Inferior parietal cortex (tissue), 1 donor: ENCODE measurements around the gene IQCN.

ENCODE experiments used
- DNase-seq: peaks from one replicate; pipeline ENCODE4 v3.0.0-alpha.2; 2016; ENCODE audit errors: extremely low spot score

IQCN gene

DNA sequence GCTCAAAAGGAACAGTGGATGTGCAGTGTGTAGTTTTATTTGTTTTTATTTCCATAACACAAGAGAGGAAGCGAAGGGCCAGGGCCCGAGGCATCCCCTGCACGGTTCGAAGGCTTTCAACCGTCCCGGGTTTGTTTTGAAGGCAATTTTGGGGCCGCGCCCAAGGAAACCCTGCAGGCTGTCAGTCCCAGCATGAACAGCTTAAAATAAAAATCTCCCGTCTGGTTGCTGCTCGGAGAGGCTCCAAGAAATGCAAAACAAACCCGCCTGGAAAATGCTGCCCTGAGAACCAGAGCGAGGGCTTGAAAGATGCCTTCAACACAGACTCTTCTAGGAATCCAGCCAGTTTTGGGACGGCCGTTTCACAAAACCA lies 32.6 kb upstream of the IQCN start:
- DNase-seq = peak; percentile 49

DNA sequence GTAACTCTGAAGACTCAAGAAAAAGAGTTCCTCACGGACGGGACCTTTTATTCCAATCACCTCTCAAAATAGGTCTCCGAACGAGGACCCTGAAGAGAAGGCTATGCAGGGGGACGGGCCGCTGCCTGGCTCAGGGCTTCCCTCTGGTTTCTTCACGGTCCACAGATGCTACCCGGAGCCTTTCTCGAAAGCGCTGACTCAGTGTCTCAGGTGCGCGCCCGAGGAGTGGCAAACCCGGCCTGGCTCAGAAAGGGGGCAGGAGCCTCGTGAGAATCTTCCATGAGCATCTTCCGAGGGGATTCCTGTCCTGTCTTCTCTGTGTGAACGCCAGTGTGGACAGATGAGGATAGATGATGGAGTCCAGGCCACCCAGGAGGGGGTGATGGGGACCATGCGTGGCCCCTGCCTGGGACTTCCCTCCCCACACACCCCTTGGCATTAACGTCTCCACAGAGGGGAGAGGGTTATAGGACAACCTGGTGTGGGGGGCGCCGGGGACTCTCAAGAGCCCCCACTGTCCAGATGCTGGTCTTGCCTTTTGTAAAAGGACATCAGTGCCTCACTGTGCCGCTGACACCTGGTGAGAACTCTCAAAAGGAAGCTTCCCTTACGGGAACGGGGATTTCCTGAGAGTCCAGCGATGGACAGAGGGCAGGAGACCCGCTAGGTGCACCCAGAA lies 32.1 kb upstream of the IQCN start:
- DNase-seq = no peak

DNA sequence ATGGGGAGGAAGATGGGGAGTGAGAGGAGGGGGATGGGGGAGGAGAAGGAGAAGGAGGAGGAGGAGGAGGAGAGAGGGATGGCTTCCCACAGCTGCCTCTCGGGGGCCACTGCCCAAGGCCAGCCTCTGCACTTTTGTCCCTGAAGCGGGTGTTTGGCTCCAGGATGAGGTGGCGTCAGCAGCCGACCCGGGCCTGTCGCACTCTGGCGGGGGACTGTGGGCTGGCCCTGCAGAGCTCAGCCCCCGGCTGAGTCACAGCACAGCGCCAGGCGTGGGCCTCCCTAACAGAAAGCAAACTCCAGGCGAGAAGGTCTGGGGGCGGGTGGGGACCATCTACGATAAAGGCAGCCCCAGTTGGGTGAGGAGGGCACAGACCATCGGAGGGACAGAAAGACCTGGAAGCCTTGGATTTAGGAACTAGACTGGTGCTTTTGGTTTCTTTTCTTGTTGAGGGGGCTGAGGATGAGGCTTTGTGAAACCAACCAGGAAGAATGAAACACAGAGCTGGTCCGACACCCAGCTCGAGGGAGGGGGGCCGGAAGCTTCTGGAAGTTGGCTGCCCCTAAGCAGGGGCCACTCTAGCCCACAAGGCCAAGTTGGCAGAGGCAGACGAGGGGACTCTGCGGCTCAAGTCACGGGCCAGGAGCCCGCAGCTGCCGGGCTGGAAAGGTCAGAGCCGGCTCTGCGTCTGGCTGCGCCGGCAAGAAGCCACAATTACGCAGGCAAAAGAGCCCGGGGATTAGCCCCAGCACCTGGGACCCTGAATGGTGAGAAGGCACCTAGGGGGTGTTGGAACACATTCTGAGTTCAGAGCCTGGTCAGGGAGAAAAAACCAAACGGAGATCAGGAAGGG lies 30.4 kb upstream of the IQCN start:
- DNase-seq = peak; percentile 58

DNA sequence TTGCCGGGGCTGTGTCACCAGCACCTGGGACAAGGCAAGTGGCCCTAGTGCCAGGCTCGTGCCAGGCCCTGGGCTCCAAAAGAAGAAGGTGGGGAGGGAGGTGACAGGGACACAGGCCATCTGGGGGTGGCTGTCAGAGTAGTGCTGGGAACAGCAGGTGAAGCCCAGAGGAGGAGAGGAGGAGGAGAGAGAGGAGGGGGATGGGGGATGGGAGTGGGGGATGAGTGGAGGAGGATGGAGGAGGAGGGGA lies 29.9 kb upstream of the IQCN start:
- DNase-seq = no peak

DNA sequence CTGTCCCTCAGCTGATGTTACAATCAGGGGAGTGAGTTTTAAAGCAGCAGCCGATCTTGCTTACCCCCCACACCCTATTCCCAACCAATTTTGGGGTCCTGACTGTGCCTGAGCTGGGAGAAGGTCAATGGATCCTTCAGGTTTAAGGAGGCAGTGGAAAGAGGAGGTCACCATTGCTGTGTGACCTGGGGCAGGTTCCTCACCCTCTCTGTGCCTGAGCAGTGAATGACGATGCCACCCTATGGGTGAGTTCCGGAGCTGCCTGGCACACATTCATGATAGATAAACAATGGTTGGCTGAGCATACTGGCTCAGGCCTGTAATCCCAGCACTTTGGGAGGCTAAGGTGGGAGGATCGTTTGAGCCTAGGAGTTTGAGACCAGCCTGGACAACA lies 27.5 kb upstream of the IQCN start:
- DNase-seq = no peak

DNA sequence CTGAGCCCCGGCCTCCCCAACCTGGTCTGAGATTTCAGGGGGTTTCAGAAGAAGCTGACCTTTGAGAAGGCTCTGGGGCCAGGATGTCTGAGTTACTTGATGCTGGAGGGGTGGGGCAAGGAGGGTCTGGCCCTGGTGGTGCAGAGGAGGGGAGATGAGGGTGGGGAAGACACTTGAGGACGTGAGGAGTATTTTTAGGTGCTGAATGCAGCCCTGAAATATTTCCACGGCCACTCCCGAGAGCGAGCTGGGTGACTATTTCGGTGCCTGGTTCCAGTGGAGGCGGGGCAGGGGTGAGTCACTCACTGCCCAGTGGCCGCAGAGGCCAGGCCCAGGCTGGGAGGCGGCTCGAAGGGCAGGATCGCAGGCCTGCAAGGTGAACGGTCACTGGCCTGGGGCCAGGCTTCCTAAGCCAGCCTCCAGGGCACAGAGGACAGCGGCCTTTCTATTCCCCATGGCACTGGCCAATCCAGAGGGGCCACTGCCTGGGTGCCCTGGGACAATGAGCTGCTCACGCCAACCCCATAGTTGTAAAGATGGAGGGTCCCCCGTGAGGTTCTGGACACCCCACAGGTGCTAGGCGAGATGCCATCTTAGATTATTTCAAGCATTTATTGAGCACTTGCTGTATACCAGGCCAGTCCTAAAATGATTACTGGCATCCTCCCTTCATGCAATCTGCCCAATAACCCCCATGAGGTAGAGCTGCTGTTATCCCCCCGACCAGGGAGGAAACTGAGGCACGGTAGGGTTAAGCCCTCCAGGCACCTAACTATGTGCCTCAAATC lies 26.9 kb upstream of the IQCN start:
- no peak for DNase-seq

DNA sequence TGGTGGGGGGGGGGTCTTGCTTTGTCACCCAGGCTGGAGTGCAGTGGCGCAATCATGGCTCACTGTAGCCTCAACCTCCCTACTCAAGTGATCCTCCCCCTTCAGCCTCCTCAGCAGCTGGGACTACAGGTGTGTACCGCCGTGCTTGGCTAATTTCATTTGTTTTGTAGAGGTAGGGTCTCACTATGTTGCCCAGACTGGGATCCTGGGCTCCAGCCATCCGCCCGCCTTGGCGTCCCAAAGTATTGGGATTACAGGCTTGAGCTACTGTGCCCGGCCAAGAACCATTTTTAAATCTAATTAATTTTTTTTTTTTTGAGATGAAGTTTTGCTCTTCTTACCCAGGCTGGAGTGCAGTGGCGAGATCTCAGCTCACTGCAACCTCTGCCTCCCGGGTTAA lies 25.4 kb upstream of the IQCN start:
- DNase-seq = no peak

DNA sequence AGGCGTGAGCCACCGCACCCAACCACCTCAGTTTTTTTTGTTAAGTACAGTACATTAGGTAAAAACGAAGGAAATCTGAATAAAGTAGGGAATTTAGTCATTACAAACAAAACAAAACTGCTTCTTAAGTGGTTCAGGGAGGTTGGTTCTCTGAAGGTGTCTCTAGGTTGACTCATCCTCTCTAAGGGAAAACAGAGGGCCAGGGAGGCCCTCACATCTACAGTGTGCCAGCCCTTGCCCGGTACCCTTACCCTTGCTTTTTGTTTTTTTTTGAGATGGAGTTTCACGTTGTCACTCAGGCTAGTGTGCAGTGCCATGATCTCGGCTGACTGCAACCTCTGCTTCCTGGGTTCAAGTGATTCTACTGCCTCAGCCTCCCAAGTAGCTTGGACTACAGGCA lies 24.3 kb upstream of the IQCN start:
- no peak for DNase-seq

DNA sequence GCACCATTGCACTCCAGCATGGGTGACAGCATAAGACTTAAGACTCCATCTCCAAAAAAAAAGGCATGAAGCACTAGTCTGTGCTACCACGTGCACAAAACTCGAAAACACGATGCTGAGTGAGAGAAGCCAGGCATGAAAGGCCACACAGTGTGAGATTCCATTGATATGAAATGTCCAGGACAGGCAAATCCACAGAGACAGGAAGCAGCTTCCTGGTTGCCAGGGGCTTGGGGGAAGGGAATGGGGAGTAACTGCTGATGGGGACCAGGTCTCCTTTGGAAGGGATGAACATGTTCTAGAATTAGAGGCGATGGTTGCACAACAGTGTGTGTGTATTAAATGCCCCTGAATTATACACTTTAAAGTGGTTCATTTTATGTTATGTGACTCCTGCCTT lies 23.1 kb upstream of the IQCN start:
- no peak for DNase-seq

DNA sequence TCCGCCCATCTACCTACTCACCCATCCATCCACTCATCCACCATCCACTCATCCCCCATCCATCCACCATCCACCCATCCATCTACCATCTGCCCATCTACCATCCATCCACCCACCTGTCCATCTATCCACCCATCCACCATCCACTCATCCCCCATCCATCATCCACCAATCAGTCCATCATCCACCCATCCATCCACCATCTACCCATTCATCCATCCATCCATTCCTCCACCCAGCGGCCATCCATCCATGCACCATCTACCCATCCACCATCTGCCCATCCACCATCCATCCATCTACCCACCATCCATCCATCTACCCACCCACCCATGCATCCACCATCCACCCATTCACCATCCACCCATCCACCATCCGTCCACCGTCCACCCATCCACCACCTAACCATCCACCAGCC lies 20.8 kb upstream of the IQCN start:
- no peak for DNase-seq

DNA sequence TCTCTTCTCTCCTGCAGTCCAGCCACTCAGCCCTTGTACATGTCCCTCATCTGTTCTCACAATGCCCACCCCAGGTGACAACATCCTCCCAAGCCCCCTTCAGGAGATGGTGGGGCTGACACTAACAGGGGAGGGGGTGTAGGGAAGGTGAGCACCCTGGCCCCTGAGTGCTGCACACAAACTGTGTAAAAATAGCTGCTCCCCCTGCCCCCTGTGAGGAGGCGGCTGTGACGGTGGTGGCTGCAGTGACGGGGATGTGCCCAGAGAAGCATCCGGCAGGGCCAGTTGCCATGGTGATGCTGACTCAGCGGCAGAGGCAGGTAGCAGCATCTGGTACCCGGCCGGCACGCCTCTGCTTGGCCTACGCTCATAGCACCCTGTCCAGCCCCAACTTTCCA lies 20.2 kb upstream of the IQCN start:
- DNase-seq = no peak

DNA sequence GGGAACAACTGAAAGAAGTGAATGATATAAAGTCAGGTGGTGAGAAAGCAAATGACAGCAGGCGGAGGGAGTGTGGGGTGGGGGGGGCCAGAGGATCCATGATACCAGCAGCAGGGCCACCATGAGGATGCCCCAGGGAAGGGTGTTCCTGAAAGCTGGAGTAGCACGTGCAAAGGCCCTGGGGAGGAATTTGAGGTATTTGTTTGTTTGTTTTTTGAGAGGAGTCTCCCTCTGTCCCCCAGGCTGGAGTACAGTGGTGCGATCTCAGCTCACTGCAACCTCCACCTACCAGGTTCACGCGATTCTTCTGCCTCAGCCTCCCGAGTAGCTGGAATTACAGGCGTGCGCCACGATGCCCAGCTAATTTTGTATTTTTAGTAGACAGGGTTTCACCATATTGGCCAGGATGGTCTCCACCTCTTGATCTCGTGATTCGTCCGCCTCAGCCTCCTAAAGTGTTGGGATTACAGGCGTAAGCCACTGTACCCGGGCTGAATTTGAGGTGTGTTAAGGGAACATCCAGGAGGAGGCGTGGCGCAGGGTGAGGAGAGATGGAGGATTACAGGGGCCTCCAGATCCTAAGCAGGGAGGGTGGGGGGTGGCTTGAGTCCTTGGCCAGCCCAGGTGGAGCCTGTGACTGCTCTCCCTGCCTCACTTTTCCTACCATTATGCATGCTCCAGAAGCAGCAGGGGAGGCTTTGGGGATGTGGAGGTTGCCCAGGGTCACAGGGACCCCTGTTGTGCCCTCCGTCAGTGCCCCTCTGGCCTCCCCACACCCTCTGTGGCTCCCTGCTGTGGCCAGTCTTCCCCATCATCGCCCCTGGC lies 19.6 kb upstream of the IQCN start:
- DNase-seq = no peak

DNA sequence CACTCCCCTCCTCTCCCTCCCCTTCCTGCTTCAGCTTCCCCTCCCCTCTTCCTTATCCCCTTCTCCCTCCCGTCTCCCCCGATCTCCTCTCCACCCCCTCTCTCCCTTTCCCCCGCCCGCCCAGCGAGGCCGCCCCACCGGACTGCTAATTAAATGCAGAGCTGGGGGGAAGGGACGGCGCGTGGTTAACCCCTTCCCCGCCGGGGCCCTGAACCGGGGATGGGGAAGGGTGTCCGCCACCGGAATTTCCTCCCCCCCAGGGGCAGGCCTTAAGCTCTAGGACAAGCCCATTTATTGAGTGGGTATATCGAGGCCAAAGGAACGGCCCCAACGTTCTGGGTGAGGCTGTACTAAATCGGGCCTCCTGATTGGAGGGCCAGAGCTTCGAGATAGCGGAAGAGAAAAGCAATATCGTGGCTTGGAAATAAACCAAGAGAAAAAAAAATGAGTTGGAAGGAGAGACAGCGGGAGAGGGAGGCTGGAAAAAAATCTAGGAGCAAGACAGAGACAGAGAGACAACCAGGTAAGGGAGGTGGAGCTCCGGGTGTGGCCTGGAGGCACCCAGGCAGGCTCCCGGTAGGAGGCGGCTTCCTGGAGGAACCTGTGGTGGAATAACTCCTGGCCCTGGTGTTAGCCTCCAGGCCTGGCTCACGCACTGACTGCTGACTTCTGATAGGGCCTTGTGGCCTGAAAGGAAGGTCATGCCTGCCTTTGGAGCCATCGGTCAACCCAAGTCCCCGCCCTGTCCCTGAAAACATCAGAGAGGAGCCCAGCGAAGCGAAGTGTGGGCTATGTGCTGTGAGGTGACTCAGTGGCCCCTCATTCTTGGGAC lies 18.8 kb upstream of the IQCN start:
- DNase-seq = no peak

DNA sequence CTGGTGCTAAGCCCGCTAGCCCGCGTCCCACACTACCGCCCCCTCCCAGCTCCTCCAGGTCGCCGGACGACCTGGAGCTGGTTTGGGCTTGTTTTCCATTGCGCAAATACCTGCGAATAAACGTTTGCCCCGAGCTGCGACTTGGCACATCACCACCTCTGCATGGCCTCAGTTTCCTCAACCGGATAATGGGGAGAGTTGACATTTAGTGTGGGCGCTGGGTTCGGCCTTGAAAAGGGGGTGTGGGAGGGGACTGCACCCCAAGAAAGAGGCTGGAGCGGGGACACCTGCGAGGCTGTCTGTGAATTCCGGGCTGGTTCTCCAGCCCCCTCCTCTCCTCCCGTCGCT lies 18.2 kb upstream of the IQCN start:
- no peak for DNase-seq

DNA sequence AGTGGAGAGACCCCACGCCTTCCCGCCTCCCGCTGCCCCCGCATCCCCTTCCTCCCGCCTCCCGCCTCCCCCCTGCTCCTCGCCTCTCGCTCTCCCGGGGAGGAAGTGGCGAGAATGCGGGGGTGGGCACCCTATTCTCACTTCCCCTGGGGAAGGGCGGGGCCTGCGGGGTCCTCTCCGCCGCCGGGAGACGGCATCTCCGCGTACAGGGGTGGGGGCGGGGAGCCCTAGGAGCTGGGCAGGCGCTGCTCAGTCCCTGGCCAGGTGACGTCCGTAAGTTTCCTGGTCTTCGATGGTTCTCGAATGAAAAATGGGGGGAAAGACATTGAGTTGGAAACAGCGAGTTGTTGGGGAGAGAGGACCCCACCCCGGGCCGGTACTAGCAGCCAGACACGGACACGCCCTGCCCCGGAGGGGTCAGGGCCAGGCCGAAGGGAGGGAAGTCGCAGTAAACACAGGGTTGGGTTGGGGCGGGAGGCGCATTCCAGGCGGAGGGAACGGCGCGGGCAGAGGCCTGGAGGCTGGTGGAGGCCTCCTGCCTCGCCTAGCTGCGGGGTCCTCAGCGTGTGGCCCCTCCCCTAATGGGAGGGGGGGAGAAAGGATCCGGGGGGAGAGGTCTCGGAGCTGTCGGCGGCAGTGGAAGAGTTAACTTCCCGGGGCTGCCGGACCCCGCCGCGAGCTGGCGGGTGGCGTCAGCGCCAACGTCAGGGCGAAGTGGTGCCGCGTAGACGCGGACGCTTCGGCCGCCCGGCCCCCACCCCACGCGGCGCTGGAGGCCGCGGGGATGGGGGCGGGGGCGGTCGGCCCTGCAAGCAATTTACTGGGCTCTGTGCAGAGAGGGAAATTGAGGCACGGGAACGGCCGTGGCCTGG lies 17.6 kb upstream of the IQCN start:
- DNase-seq = peak; percentile 71

DNA sequence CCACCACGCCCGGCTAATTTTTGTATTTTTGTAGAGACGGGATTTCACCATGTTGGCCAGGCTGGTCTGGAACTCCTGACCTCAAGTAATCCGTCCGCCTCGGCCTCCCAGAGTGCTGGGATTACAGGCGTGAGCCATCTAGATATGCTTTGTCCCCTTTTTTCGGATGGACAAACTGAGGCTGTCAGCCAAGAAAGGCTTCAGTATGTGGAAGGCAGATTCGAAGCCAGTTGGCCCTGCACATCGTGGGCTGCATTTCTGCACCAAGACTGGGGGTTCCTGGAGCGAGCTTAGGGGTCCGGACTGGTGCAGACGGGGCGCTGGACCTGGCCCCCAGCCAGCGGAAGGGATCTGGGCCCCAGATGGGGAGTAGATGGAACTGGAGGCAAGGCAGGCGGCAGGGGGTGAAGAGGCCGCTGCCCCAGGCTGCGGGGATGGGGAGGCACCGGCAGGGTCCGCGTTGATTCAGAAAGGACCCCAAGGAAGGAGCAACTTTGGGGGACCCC lies 16.8 kb upstream of the IQCN start:
- DNase-seq = no peak

DNA sequence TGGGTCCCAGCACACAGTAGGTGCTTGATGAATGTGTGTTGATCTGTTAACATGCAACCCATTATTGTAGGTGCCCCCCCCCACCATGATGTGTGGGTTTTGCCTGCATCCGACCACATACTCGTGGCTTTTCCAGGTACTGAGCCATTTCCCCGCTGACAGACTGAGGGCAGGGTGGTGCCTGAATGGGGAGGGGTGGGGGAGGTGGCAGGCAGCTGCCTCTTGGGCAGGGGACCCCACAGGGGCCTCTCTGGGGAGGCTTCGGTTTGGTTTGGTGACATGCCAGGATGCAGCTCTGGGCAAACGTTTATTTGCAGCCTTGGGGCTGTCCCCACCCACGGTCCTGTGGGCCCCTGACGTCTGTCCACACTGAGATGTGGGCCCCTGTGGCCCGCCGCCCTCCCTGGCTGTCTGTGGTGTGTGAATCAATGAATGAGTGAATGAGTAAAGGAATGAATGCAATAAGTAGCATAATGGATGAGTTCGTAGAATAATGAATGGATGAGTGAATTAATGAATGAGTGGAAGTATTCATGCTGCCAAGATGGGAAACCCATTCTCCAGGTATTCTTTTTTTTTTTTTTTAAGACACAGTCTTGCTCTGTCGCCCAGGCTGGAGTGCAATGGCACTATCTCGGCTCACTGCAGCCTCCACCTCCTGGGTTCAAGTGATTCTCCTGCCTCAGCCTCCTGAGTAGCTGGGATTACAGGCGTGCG lies 16.2 kb upstream of the IQCN start:
- DNase-seq = no peak

DNA sequence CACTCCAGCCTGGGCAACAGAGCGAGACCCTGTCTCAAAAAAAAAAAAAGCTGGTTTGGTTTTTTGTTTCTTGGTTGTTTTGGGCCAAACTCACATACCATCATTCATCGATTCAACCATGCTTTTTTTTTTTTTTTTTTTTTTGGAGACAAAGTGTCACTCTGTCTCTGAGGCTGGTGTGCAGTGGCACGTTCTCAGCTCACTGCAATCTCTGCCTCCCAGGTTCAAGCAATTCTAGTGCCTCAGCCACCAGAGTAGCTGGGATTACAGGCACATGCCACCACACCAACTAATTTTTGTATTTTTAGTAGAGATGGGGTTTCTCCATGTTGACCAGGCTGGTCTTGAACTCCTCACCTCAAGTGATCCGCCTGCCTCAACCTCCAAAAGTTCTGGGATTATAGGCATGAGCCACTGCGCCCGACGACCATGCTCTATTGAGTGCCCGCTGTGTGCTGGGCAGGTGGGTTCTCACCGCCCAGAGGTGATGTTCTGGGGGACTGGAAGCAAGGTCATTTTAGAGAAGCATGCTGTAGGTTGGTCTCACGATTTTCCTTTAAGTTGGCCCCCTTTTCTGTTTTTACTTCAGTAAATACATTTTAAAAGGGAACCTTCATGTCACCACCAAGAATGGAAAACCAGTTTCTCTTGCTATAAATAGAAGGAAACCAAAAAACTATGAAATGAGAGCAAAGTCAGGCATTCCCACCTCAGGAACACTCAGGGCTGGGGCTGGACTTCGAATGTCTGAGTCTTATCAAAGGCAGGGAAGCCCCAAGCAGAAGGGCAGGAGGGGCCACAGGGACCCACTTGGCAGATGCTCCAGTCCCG lies 15.4 kb upstream of the IQCN start:
- no peak for DNase-seq
